Measurements from ENCODE around the gene MTFP1.

The MTFP1 gene

DNA sequence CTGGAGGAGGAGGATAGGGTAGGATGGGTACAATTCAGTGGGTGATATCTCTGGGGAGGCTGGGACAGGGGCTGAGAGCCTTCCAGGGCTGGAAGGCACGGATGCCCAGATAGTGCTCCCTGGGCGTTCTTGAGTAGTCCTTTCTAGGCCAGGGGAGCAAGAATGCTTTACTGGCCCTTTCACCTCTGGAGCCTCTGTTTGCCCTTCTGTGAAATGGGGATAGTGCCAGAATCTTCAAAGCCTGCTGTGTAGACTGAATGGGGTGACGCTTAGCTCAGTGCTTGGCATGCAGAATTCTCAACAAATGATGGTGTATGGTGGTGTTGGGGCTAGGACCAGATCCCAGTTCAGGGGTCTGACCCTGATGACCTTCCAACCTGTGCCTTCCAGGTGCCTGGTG, 7.7 kb downstream of the MTFP1 start:
- H3K4me2 ChIP-seq (ENCODE audit: low read depth, low read length), result no peak overlapping the region
- no peak for DNase-seq
- no peak overlapping the region for H3K9ac ChIP-seq (ENCODE audit: low read length)

DNA sequence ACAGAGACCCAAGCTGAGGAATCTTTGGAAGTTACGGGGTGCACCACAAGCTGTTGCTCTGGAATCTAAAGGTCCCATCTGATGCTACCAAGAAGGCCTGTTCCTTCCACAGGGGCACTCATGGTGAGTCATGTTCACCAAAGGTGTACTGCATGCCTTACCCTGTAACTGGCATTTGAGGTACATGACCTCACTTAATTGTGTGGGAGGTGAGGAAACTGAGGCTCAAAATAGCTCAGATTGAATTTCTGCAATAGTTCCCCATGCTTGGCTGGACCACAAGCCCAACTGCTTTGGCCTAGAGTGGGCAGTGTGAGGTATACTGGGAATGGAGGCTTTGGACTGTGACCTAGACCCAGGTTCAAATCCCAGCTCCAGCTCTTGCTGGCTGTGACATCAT, 8.2 kb downstream of the MTFP1 start:
- Histone ChIP-seq H3K36me3 (replicated peaks; ENCODE audit: insufficient read depth, low read length) (no peaks in the 10 kb centered on the region), H3F3A (ENCODE audit: insufficient read depth, low read length) (no peaks in the 10 kb centered on the region), H3K27ac (ENCODE audit: low read length) (no peak overlapping the region), H3K27me3 (replicated peaks; ENCODE audit: insufficient read depth, low read length) (peaks cover 21% of the 10 kb centered on the region), H3K9ac (ENCODE audit: low read length) (no peak overlapping the region), H3K4me1 (ENCODE audit: low read length) (peaks cover 3% of the 10 kb centered on the region; the same call in 1 of the 2 replicates), H3K4me2 (ENCODE audit: low read depth, low read length) (no peak overlapping the region), H4K20me1 (ENCODE audit: insufficient read depth, low read length) (no peaks in the 10 kb centered on the region), H3K4me3 (ENCODE audit: low read length) (no peak overlapping the region), H3K79me2 (ENCODE audit: low read length) (no peaks in the 10 kb centered on the region), H2AFZ (ENCODE audit: low read length) (no peak overlapping the region), H3K9me3 (replicated peaks; ENCODE audit: insufficient read depth, low read length) (no peaks in the 10 kb centered on the region), H3K9me2 (replicated peaks; ENCODE audit: insufficient read depth, low read length) (no peaks in the 10 kb centered on the region)
- DNase-seq, result no peak
- TF ChIP-seq EZH2 (optimal IDR thresholded peaks at IDR 0.05; ENCODE audit: low read depth, low read length) (no peak), CTCF (IDR thresholded peaks at IDR 0.05; ENCODE audit: low read length) (no peak), EZH2phosphoT487 (IDR thresholded peaks at IDR 0.05; ENCODE audit: low read length) (no peak)

More for the DNA sequence above, 7.7 kb downstream of the MTFP1 start:
- peaks cover 16% of the 10 kb centered on the region for H3K27me3 ChIP-seq (replicated peaks; ENCODE audit: insufficient read depth, low read length)
- no peaks in the 10 kb centered on the region for H3K79me2 ChIP-seq (ENCODE audit: low read length)
- no peaks in the 10 kb centered on the region for H3K36me3 ChIP-seq (replicated peaks; ENCODE audit: insufficient read depth, low read length)
- no peak overlapping the region for H3K27ac ChIP-seq (ENCODE audit: low read length)
- H3K4me3 ChIP-seq (ENCODE audit: low read length), result no peak overlapping the region
- no peak overlapping the region for H2AFZ ChIP-seq (ENCODE audit: low read length)
- H3F3A ChIP-seq (ENCODE audit: insufficient read depth, low read length), result no peaks in the 10 kb centered on the region
- no peaks in the 10 kb centered on the region for H3K9me2 ChIP-seq (replicated peaks; ENCODE audit: insufficient read depth, low read length)
- H4K20me1 ChIP-seq (ENCODE audit: insufficient read depth, low read length), result no peaks in the 10 kb centered on the region
- TF ChIP-seq CTCF (IDR thresholded peaks at IDR 0.05; ENCODE audit: low read length) (no peak), EZH2 (optimal IDR thresholded peaks at IDR 0.05; ENCODE audit: low read depth, low read length) (no peak), EZH2phosphoT487 (IDR thresholded peaks at IDR 0.05; ENCODE audit: low read length) (no peak)
- no peaks in the 10 kb centered on the region for H3K9me3 ChIP-seq (replicated peaks; ENCODE audit: insufficient read depth, low read length)
- H3K4me1 ChIP-seq (ENCODE audit: low read length), result peaks cover 3% of the 10 kb centered on the region; the same call in 1 of the 2 replicates

- Histone ChIP-seq H3K9ac (ENCODE audit: low read length) (no peak overlapping the region), H4K20me1 (ENCODE audit: insufficient read depth, low read length) (no peaks in the 10 kb centered on the region), H3K36me3 (replicated peaks; ENCODE audit: insufficient read depth, low read length) (no peaks in the 10 kb centered on the region), H3K4me3 (ENCODE audit: low read length) (no peak overlapping the region), H3K4me2 (ENCODE audit: low read depth, low read length) (no peak overlapping the region), H3F3A (ENCODE audit: insufficient read depth, low read length) (no peaks in the 10 kb centered on the region), H3K9me3 (replicated peaks; ENCODE audit: insufficient read depth, low read length) (no peaks in the 10 kb centered on the region), H3K9me2 (replicated peaks; ENCODE audit: insufficient read depth, low read length) (no peaks in the 10 kb centered on the region), H2AFZ (ENCODE audit: low read length) (no peak overlapping the region), H3K27me3 (replicated peaks; ENCODE audit: insufficient read depth, low read length) (peaks cover 30% of the 10 kb centered on the region), H3K79me2 (ENCODE audit: low read length) (no peaks in the 10 kb centered on the region), H3K27ac (ENCODE audit: low read length) (no peak overlapping the region), H3K4me1 (ENCODE audit: low read length) (peaks cover 3% of the 10 kb centered on the region; the same call in 1 of the 2 replicates)
- DNase-seq, result no peak
- TF ChIP-seq EZH2phosphoT487 (IDR thresholded peaks at IDR 0.05; ENCODE audit: low read length) (no peak), EZH2 (optimal IDR thresholded peaks at IDR 0.05; ENCODE audit: low read depth, low read length) (no peak), CTCF (IDR thresholded peaks at IDR 0.05; ENCODE audit: low read length) (no peak)
Observed at GRCh38 chr22:30434843-30435242, 9.3 kb downstream of the MTFP1 start.

Measured in MM.1S (cell line).